GM21526 (cell line): ENCODE data around the gene PLA2G4E.

Experiments
- ATAC-seq: cut with Tn5 transposase; IDR thresholded peaks from one replicate; pipeline ENCODE4 v1.9.1; 2021; ENCODE audit warnings: moderate library complexity; ENCODE audit not compliant: unreplicated experiment, low FRiP score

PLA2G4E gene, protein sequence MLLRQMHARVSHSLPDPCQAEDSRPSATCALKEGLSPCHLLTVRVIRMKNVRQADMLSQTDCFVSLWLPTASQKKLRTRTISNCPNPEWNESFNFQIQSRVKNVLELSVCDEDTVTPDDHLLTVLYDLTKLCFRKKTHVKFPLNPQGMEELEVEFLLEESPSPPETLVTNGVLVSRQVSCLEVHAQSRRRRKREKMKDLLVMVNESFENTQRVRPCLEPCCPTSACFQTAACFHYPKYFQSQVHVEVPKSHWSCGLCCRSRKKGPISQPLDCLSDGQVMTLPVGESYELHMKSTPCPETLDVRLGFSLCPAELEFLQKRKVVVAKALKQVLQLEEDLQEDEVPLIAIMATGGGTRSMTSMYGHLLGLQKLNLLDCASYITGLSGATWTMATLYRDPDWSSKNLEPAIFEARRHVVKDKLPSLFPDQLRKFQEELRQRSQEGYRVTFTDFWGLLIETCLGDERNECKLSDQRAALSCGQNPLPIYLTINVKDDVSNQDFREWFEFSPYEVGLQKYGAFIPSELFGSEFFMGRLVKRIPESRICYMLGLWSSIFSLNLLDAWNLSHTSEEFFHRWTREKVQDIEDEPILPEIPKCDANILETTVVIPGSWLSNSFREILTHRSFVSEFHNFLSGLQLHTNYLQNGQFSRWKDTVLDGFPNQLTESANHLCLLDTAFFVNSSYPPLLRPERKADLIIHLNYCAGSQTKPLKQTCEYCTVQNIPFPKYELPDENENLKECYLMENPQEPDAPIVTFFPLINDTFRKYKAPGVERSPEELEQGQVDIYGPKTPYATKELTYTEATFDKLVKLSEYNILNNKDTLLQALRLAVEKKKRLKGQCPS

GRCh38 chr15:42020713-42021273, at the start of gene PLA2G4E:
Gene PLA2G4E (minus strand): TSS chr15:42021042. CDS start chr15:42021030, 12 bp downstream.
- no peak for ATAC-seq

DNA sequence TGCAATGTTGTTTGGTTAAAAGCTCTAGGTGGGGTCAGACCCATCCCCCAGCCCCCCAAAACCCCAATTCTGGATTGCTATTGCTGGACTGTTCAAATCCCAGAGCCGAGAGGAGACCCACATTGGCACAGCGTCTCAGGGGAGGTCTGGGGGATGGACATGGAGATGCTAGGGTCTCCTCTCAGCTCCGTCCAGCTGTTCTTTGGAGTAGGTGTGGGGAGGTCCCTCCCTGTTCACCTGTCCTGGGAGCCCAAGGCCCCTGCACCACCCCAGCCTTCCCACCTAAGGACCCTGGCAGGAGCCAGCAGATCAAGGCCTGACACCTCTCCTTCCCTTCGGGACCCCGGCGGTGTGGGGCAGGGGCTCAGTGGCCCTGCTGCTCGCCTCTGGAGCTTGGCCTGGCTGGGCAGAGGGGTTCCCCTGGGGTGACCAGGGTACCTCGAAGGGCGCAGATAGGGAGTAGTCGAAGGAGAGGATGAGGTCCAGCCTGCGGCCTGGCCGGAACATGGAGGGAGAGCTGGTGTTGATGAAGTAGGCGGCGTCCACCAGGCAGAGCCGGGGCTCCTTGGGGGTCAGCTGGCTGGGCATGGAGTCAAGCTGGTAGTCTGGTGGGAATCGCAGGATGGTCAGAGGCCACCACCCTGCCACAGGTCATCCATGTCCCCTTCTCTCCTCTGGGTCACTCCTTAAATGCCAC, 49.6 kb upstream of the PLA2G4E start:
- ATAC-seq, result no peak

DNA sequence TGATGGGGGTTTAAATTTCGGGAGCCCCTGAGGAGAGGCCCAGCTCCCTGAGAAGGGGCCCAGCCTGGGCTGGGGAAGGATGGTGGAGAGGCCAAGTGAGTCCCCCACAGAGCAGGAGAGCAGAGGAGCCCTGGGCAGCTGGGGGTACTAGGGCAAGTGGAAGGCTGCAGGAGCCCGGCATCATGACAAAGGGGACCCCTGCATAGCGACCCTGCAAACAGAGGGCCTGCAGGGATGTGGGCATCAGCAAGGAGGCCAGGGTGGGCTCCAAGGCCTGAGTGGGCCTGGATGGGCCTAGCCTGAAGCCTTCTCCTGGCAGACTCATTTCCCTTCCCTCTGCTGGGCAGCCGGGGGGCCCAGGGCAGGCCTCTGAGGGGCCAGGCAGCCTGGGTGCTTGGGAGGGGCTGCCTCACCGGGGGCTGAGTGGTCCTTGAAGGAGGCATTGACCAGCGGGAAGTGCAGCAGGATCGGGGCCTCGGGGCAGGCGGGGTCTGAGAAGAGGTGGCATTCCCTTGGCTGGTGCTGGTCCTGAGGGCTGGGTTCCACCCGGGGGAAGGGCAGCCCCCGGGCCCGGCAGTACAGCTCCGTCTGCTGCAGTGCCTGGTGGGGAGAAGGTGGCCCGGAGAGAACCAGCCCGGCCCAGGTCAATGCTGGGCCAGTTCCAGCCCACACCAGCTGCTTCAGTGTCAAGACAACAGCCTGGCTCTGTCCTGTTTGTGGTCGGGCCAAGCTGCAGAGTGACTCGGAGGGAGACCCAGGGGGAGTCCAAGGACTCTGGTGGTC, 48.8 kb upstream of the PLA2G4E start:
- no peak for ATAC-seq

DNA sequence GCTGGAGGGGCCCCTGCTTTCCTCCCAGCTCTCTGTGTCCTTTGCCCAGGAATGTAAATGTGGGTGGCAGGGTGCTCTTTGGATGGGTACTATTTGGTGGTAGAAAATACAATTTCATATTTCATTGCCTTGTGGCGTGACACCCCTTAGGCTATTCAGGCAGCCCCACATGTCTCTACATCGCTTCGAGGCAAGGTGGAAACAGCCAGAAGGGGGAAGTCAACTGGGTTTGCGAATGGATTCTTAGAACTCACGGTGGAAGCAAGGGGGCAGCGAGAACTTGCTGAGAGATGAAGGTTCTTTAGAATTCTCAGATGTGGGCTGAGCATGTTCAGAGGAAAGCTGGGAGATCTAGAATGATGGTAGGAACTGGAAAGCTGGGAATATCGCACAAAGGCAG, 48.2 kb upstream of the PLA2G4E start:
- no peak for ATAC-seq

GRCh38 chr15:42068601-42069000, 47.8 kb upstream of the PLA2G4E start:
- ATAC-seq, result no peak

DNA sequence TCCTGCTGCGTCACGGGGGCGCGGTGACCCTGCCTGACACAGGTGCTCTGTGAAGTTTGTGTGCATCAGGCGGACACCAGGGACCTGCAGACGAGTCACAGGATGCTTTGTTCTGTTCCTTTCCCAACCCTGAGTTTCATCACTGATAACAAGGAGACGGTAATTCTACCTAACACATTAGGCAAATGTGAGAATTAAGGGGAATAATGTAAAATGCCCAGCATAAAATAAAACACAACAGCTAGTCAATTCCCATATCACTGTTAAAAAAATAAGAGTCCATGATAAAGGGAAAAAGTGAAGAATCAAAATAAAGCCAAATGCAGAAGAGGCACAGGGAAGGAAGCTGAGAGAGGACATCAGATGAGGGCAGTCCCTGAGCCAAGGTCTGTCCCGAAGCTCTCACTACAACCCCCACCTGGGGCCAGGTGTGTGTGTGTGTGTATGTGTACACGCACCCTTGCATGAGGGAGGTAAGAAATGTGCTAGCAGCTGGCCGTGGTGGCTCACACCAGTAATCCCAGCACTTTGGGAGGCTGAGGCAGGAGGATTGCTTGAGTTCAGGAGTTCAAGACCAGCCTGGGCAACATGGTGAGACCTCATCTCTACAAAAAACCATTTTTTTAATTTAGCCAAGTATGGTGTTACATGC, 46.0 kb upstream of the PLA2G4E start:
- no peak for ATAC-seq

DNA sequence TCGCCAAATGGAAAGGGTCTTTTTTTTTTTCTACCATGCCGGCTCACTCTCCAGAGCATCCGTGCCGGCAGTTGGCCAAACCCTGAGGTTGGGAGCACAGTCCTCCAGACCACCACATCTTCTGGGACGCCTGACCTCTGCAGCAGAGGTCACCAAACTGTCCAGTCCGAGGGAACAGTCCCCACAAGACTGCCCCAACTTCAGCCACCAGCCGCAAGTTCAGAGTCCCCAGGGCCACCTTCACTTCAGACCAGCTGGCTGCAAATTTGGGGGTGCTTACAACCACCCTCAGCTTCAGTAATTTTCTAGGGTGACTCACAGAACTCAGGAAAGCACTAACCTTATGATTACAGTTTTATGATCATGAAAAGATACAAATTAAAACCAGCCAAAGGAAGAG, 44.6 kb upstream of the PLA2G4E start:
- ATAC-seq, result no peak

DNA sequence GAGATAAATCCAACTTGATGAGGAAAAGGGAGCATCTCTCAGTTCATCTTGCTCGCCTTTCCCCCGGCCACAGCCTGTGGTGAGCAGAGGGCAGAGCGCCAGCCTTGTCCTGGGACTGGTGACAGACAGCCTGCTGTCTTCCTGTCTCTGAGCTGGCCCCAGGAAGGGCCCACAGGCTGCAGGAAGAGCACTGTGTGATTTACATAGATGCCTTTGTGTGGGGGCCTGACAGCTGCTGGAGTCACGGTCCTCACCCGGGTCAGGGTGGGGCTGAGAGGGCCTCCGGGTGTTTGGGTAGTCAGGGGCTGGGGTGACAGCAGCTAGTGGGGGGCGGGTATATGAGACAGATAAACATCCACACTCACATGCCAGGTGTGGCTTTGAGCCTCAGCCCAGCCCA, 44.2 kb upstream of the PLA2G4E start:
- ATAC-seq, result no peak

DNA sequence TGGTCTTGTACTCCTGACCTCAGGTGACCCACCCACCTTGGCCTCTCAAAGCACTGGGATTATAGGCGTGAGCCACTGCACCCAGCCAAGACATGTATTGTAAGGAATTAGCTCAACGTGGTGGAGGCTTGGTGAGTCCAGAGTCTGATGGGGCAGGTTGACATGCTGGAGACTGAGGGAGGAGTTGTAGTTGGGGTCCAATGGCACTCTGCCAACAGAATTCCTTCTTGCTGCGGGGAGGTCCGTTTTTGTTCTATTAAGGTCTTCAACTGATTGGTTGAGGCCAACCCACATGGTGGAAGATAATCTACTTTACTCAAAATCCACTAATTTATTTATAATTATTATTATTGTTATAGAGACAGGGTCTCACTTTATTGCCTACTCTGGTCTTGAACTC, 43.4 kb upstream of the PLA2G4E start:
- ATAC-seq, result no peak

- ATAC-seq, result no peak
Measured at GRCh38 chr15:42063122-42063848, 42.4 kb upstream of the PLA2G4E start.

DNA sequence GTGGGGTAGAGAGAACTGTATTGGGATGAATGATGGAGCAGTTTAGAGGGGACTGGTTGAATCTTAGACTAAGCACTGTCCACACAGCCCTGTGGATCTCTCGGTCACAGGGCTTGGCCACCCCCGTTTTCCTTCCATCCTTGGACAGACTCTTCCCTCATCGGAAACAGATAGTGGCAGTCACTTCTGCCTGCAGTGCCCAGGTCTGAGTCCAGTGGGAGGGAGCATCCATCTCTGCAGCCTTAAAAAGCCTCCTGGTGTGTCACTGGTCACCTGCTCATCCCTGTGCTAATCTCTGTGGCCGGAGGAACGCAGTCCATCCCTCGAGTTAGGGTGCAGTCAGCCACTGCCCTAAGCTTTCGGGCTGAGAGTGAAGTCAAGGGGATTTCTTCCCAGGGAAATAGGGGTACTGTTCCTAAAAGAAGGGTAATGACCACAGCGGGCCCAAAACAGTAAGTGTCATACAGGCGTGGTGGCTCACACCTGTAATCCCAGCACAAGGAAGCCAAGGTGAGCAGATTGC, 41.5 kb upstream of the PLA2G4E start:
- ATAC-seq, result no peak

DNA sequence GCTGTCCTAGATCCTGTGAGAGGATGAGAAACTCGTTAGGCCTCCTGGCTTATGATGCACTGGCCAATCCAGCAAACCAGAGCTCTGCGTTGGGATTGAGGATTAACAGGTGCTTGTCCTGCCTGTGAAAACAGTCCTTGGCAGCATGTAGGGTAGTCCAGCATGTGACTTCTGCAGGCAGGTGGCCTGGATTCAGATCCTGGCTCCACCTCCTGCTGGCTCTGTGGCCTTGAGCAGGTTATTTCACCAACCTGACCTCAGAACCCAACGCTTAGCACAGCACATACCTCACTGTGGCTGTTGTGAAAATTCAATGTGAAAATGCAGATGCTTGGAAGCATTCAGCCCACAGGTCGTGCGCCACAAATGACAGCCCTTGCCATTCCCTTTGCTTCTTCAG, 40.0 kb upstream of the PLA2G4E start:
- ATAC-seq, result no peak

GRCh38 chr15:42060477-42060763, 39.6 kb upstream of the PLA2G4E start:
- ATAC-seq, result no peak

GRCh38 chr15:42059661-42060476, 39.0 kb upstream of the PLA2G4E start:
- no peak for ATAC-seq

DNA sequence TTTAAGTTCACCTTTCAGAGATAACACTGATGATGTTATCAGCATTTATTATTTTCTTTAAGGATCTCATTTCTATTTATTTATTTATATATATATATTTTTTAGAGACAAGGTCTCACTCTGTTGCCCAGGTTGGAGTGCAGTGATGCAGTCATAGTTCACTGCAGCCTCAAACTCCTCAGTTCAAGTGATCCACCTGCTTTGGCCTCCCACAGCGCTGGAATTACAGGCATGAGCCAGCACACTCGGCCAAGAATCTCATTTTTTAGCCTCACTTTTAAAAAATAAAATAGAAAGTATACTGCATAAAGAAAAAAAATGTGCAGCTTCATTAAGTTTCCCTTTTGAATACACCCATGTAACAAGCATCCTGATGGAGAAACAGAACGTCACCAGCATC, 37.9 kb upstream of the PLA2G4E start:
- no peak for ATAC-seq

GRCh38 chr15:42057799-42058646, 37.2 kb upstream of the PLA2G4E start:
- no peak for ATAC-seq
